CD14-positive monocyte (primary cell): ENCODE data around the gene HAGH. TPM values are rescaled to one million over a fixed set of nuclear protein-coding genes. Genes with fewer than 3 reads are reported as not detected.

Experiments
- DNase-seq, 3 donors: peaks; one replicate each; pipeline ENCODE4 v3.0.0-alpha.2; 2011 to 2022
- H2AFZ ChIP-seq: 2 replicates; pipeline ENCODE4 v1.6.0; 2012; ENCODE audit warnings: mild to moderate bottlenecking, low read depth, low read length, inconsistent platforms; ENCODE audit not compliant: insufficient read depth, poor library complexity, severe bottlenecking
- H3K27ac ChIP-seq, 2 donors: 1 replicate in 1 of 2; 2 replicates in 1 of 2; pipeline ENCODE4 v1.5.1; 2012 to 2013; ENCODE audit warnings: low read length in 2 of 2, control low read depth in 1 of 2, inconsistent platforms in 1 of 2, low read depth in 1 of 2, mild to moderate bottlenecking in 1 of 2
- H3K27me3 ChIP-seq, 2 donors: one replicate each; pipeline versions ENCODE4 v1.6.0 to v1.6.1; 2011 to 2013; ENCODE audit warnings: low read length in 2 of 2; ENCODE audit not compliant: control insufficient read depth in 2 of 2, insufficient read depth in 2 of 2
- H3K36me3 ChIP-seq, 2 donors: replicated peaks in 1 of 2; 1 replicate in 1 of 2; 2 replicates in 1 of 2; pipeline versions ENCODE4 v1.5.1 to v1.6.1; 2012 to 2013; ENCODE audit warnings: low read length in 2 of 2, control low read depth in 1 of 2, inconsistent platforms in 1 of 2, mild to moderate bottlenecking in 1 of 2; ENCODE audit not compliant: insufficient read depth in 2 of 2, control insufficient read depth in 1 of 2
- H3K4me1 ChIP-seq, 2 donors: 1 replicate in 1 of 2; 2 replicates in 1 of 2; pipeline versions ENCODE4 v1.5.1 to v1.6.1; 2012 to 2013; ENCODE audit warnings: low read length in 2 of 2, control low read depth in 1 of 2, inconsistent platforms in 1 of 2, mild to moderate bottlenecking in 1 of 2, moderate library complexity in 1 of 2; ENCODE audit not compliant: insufficient read depth in 2 of 2, control insufficient read depth in 1 of 2
- H3K4me2 ChIP-seq: replicated peaks from 2 replicates; pipeline ENCODE3; 2012; ENCODE audit warnings: low read length, moderate library complexity, mild to moderate bottlenecking; ENCODE audit not compliant: poor library complexity, severe bottlenecking; ENCODE audit errors: extremely low read depth
- H3K4me3 ChIP-seq, 3 experiments: fragments of 200-600 bp in 1 of 3; sonication (generic) in 1 of 3; replicated peaks in 1 of 3; 1 replicate in 2 of 3; 2 replicates in 1 of 3; pipeline ENCODE4 v1.5.1; 2011 to 2013; ENCODE audit warnings: low read length in 3 of 3, mild to moderate bottlenecking in 3 of 3, control low read depth in 2 of 3, low read depth in 2 of 3, inconsistent platforms in 1 of 3, moderate library complexity in 1 of 3
- H3K79me2 ChIP-seq: 2 replicates; pipeline ENCODE4 v1.6.0; 2012; ENCODE audit warnings: mild to moderate bottlenecking, control low read depth, inconsistent platforms, low read length, moderate library complexity; ENCODE audit not compliant: insufficient read depth
- H3K9ac ChIP-seq: 2 replicates; pipeline ENCODE4 v1.6.0; 2017; ENCODE audit warnings: low read length, mild to moderate bottlenecking; ENCODE audit not compliant: insufficient read depth, poor library complexity, severe bottlenecking
- H3K9me3 ChIP-seq, 2 donors: replicated peaks in 1 of 2; 1 replicate in 1 of 2; 2 replicates in 1 of 2; pipeline versions ENCODE4 v1.5.1 to v1.6.1; 2012 to 2013; ENCODE audit warnings: low read length in 2 of 2, control low read depth in 1 of 2; ENCODE audit not compliant: control insufficient read depth in 1 of 2, insufficient read depth in 1 of 2
- H4K20me1 ChIP-seq: 2 replicates; pipeline ENCODE4 v1.6.0; 2012; ENCODE audit warnings: mild to moderate bottlenecking, low read length, control low read depth, moderate library complexity; ENCODE audit not compliant: insufficient read depth
- H3K27ac Mint-ChIP-seq, 7 donors: one replicate each; pipeline ENCODE4 v1.8.0; 2020; ENCODE audit warnings: mild to moderate bottlenecking in 7 of 7, mixed read lengths in 7 of 7, moderate library complexity in 6 of 7, inconsistent platforms in 2 of 7
- H3K27me3 Mint-ChIP-seq, 3 donors: one replicate each; pipeline ENCODE4 v1.8.0; 2021 to 2022; ENCODE audit warnings: low read depth in 3 of 3, mild to moderate bottlenecking in 3 of 3, mixed read lengths in 3 of 3, moderate library complexity in 3 of 3, inconsistent platforms in 1 of 3
- H3K36me3 Mint-ChIP-seq, 2 donors: one replicate each; pipeline ENCODE4 v1.8.0; 2020; ENCODE audit warnings: mixed read lengths in 2 of 2, inconsistent platforms in 1 of 2, mild to moderate bottlenecking in 1 of 2
- H3K4me1 Mint-ChIP-seq: one replicate; pipeline ENCODE4 v1.8.0; 2020; ENCODE audit warnings: mild to moderate bottlenecking, mixed read lengths
- H3K4me3 Mint-ChIP-seq, 2 donors: one replicate each; pipeline ENCODE4 v1.8.0; 2020; ENCODE audit warnings: mild to moderate bottlenecking in 2 of 2, mixed read lengths in 2 of 2, moderate library complexity in 1 of 2
- H3K9me3 Mint-ChIP-seq, 7 donors: one replicate each; pipeline ENCODE4 v1.8.0; 2020 to 2022; ENCODE audit warnings: mixed read lengths in 7 of 7, mild to moderate bottlenecking in 6 of 7, moderate library complexity in 6 of 7, inconsistent platforms in 2 of 7
- CTCF ChIP-seq: fragments of 200-600 bp; IDR thresholded peaks from one replicate; pipeline ENCODE4 v1.8.0; 2022; ENCODE audit warnings: antibody characterized with exemption, mild to moderate bottlenecking
- WGBS: methylation state at CpG from one replicate; pipeline ENCODE4 v1.1.5; 2013; ENCODE audit warnings: missing lambda C conversion rate; ENCODE audit not compliant: insufficient coverage; 5-methylcytosine and 5-hydroxymethylcytosine counted together
- intact Hi-C, 2 donors: fragments of 100-400 bp; cut with micrococcal nuclease; formaldehyde crosslinking; loops; one replicate each; pipeline versions ENCODE4 v1.15.0 to v1.15.1; 2023
- polyA plus RNA-seq, 3 donors: library from polyadenylated mRNA; depleted of rRNA in 1 of 3; unstranded in 2 of 3; stranded (reverse) in 1 of 3; fragments of 300-500 nt in 2 of 3; fragments of >200 nt in 1 of 3; fragmentation: Illumina TruSeq in 2 of 3; gene quantifications; 1 replicate in 2 of 3; 2 replicates in 1 of 3; pipeline ENCODE4 v1.2.3, GENCODE V29; 2012 to 2021

Gene HAGH
- polyA plus RNA-seq, 3 donors: 42.6 to 82.1 (median 47.7) TPM

- H4K20me1 ChIP-seq: peaks cover 53% of the 10 kb centered on the region
- H3K79me2 ChIP-seq: peaks cover 4% of the 10 kb centered on the region
- WGBS: 97% methylated on average over 9 of the region's 9 CpGs
- intact Hi-C loops: no loop called here
- H3K36me3 Mint-ChIP-seq: peaks cover 52 to 93% of the 10 kb centered on the region in 2 donors
- H3K4me1 Mint-ChIP-seq: no peaks in the 10 kb centered on the region
- H3K4me2 ChIP-seq: no peak overlapping the region
- peaks cover 76 to 91% of the 10 kb centered on the region in 2 donors for H3K36me3 ChIP-seq
- H3K27me3 Mint-ChIP-seq: no peaks in the 10 kb centered on the region
- peak overlapping the region in 2 of 7 donors; percentile 48 to 62 for H3K27ac Mint-ChIP-seq
- no peak for DNase-seq
- no peaks in the 10 kb centered on the region for H3K4me1 ChIP-seq
- H2AFZ ChIP-seq: no peak overlapping the region
- no peaks in the 10 kb centered on the region for H3K9me3 ChIP-seq
- H3K9me3 Mint-ChIP-seq: no peaks in the 10 kb centered on the region
- no peak for TF ChIP-seq CTCF
- H3K4me3 Mint-ChIP-seq: no peak overlapping the region
- no peak overlapping the region for H3K27ac ChIP-seq
- no peak overlapping the region for H3K9ac ChIP-seq
- H3K27me3 ChIP-seq: no peaks in the 10 kb centered on the region
- no peak overlapping the region for H3K4me3 ChIP-seq
Observed at GRCh38 chr16:1817276-1817589, 9.4 kb downstream of the HAGH start.

DNA sequence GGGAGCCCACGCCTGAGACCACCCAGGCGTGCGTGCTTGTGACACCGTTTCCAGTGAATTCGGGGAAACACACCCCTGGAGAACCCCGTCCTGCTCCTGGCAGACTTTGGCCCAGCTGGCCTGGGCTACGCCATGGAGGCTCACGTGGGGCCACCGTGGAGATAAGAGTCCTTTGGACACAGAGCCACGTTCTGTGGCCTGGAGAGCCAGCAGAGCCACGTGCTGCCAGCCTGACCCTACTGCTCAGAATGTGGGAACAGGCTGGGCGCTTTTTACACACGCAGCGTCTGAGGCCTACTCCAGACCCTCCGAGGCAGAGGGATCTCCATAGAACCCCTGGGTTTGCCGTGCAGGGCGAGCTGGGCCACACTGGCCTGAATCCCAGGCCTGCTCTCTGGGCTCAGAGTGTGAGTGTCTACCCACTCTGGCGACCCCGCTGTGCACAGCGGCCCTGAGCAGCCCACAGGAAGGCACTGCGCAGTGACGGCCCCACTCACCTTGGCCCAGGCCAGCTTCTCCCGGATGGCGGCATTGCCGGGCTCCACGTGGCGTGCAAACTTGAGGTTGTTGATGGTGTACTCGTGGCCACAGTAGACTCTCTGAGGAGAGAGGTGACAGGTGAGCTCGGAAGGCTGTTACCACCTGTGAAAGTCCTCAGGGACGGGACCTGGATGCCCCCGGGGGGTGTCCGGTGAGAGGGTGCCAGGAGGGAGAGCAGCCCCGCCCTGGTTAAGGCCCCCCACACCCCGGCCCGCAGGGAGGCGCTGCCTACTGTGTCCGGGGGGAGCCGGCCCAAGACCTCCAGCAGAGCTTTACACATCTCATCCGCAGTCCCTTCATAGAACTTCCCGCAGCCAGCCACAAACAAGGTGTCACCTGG lies 10.0 kb downstream of the HAGH start:
- Mint-ChIP-seq H3K4me3 (no peak overlapping the region), H3K9me3 (no peaks in the 10 kb centered on the region), H3K27ac (no peak overlapping the region), H3K27me3 (no peaks in the 10 kb centered on the region), H3K36me3 (peaks cover 52 to 93% of the 10 kb centered on the region in 2 donors), H3K4me1 (no peaks in the 10 kb centered on the region)
- no peak for DNase-seq
- H3K27ac ChIP-seq: no peak overlapping the region
- no peaks in the 10 kb centered on the region for H3K27me3 ChIP-seq
- TF ChIP-seq CTCF: no peak
- intact Hi-C loops: no loop called here
- peaks cover 70 to 85% of the 10 kb centered on the region in 2 donors for H3K36me3 ChIP-seq
- no peaks in the 10 kb centered on the region for H3K4me1 ChIP-seq
- no peak overlapping the region for H3K4me3 ChIP-seq
- H3K9me3 ChIP-seq: no peaks in the 10 kb centered on the region
- H3K9ac ChIP-seq: no peak overlapping the region
- no peak overlapping the region for H3K4me2 ChIP-seq
- H2AFZ ChIP-seq: no peak overlapping the region
- no peaks in the 10 kb centered on the region for H3K79me2 ChIP-seq
- peaks cover 47% of the 10 kb centered on the region for H4K20me1 ChIP-seq
- 96% methylated on average over 36 of the region's 40 CpGs for WGBS
